GM15510 (cell line): ENCODE data around the gene RIMBP2.

Experiments used
- POLR2A ChIP-seq: IDR thresholded peaks from 3 replicates; pipeline ENCODE4 v1.6.1; 2011; ENCODE audit warnings: borderline replicate concordance; ENCODE audit not compliant: insufficient read length; ENCODE audit errors: extremely low read depth

Gene RIMBP2

DNA sequence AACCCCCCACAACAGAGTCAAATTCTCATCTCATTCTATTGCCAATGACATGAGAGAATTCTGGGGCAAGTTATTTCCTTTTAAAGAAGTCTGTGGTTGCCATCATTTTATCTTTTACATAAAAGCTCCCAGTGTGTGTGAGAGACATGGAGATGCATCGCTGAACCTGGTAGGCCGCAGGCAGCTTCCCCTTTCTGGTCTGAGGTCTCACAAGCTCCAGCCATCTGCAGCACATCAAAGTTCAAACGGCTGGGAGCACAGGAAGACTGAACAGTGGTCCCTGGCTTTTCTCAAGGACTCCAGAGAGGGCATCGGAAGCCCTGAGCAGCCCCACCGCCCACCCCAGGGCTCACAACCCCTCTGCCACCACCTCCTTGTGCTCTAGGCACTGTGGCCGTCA, 141.7 kb downstream of the RIMBP2 start:
- TF ChIP-seq POLR2A: no peak

DNA sequence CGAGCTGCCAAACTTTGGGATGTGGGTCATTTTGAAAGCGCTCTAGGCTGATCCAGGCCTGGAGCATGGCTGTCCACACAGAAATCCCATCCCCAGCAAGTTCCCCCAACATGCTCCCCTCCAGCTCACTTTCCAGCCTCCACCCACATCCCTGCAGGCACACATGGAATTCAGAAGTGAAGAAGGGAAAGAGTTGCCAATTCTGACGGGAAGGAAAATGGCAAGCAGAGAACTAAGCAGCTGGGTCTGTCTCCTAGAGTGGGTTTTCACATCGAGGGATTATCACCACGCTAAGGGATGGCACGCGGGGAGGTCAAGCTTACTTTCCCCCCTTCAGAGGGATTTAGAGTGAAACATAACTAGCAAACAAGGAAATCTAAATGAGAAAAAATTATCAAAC, 142.3 kb downstream of the RIMBP2 start:
- no peak for TF ChIP-seq POLR2A

GRCh38 chr12:130573235-130573634, 142.9 kb downstream of the RIMBP2 start:
- TF ChIP-seq POLR2A: no peak

GRCh38 chr12:130572553-130572952, 143.5 kb downstream of the RIMBP2 start:
- TF ChIP-seq POLR2A: no peak

GRCh38 chr12:130571734-130572133, 144.4 kb downstream of the RIMBP2 start:
- TF ChIP-seq POLR2A: no peak

- TF ChIP-seq POLR2A: no peak
Measured at GRCh38 chr12:130571089-130571488, 145.0 kb downstream of the RIMBP2 start.

DNA sequence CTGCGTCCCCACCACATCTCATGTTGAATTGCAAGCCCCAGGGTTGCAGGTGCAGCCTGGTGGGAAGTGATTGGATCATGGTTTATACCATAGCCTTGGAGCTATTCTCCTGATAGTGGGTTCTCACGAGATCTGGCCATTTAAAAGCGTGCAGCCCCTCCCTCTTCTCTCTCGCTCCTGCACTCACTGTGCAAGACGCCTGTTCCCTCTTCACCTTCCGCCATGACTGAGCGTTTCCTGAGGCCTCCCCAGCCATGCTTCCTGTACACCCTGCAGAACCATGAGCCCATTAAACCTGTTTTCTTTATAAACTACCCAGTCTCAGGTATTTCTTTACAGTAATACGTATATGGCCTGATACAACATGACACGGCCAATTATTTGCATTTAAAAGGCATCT, 146.6 kb downstream of the RIMBP2 start:
- TF ChIP-seq POLR2A: no peak

DNA sequence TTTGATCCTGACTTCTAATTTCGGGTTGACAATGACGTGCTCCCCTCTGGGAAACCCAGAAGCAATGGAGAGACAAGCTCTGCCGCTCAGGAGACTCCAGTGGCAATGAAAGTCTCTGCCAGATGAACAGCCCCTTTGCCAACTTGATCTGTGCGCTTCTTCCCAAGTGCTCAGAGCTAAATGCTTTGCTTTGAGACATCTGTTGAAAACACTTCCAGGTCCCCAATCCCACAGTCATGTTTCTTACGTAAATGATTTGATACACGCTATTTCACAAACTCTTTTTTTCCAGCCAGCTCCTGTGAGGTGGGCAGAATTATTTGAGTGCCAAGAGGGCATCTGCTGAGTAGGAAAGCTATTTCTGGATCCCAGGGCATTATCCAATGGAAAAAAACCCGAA, 147.6 kb downstream of the RIMBP2 start:
- TF ChIP-seq POLR2A: no peak

DNA sequence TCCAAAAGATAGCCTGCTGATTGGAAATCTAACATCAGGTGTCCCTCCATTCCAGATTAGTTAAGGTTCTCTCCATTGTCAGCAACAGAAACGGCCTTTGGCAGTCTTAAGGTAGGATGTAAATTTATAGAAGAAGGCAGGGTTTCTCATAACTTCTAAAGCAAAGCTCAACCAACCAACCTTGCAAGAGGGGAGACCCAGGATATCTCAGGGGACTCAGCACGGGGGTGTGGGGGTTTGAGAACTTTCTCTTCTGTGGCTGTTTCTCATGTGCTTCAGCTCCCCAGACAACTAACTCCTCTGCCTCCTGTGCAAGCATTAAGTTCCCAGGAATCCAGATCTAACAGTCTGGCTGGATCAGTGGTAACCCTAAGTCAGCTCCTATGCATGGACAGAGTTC, 148.1 kb downstream of the RIMBP2 start:
- no peak for TF ChIP-seq POLR2A

DNA sequence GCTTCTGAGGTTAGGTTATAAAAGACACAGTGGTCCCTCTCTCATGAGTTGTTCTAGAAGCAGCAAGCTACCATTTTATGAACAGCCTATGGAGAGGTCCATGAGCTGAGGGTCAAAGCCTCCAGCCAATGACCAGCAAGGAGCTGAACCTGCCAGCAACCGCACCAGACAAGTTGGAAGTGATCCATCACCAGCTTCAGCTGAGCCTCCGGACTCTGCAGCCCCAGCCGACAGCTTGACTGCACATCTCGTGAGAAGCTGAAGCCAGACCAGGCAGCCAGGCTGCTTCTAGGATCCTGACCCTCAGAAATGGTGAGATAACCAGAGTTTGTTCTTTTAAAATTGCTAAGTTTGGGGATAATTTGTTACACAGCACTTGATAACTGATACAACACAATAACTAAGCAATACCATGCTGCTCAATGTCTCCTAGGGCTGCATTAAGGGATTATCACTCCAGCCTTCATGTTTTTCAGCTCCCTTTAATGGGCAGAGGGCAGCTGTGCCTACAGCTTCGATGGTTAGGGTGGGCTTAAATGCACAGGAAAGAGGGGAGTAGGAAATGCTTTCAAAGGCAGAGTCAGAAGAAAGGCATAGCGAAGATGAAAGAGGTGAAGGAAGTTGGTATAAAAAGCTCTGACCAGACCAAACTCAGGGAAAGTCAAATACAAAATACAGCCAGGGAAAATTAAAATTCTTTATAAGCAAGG, 149.5 kb downstream of the RIMBP2 start:
- no peak for TF ChIP-seq POLR2A

- TF ChIP-seq POLR2A: no peak
Measured at GRCh38 chr12:130565189-130565588, 150.9 kb downstream of the RIMBP2 start.

DNA sequence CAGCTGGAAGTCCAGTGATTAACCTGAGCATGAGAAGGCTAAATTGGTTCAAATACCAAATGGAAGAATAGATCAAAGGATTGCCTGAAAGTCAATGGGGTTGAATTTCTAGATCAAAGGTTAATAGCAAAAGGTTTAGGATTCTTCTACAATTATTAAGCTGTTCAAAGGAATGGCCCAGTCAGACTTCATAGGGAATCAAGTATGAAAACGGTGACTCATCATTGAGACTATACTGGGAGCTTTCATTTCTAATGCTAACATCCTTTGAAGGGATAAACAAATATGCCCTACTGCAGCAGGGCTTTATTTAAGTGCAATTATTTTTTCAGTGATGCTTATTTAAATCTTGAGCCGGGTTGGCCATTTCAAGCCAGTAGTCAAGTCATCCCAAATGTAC, 152.8 kb downstream of the RIMBP2 start:
- no peak for TF ChIP-seq POLR2A

- TF ChIP-seq POLR2A: no peak
Measured at GRCh38 chr12:130562716-130563115, 153.4 kb downstream of the RIMBP2 start.

DNA sequence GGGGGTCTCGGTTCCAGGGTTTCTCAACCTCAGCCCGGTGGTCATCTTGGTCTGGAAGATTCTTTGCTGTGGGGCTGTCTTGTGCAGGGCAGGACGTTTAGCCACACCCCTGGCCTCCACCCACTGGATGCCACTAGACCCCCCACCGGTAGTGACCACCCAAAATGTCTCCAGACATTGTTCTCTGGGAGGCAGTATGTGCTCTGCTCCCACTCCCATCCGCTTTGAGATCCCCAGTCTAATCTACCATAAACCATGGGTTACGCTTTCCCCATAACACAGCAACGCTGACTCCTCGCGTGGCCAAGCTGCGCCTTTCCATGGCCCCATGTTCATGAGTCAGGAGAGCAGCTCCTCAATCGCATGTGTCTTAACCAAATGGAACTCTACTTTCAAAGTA, 155.8 kb downstream of the RIMBP2 start:
- no peak for TF ChIP-seq POLR2A

DNA sequence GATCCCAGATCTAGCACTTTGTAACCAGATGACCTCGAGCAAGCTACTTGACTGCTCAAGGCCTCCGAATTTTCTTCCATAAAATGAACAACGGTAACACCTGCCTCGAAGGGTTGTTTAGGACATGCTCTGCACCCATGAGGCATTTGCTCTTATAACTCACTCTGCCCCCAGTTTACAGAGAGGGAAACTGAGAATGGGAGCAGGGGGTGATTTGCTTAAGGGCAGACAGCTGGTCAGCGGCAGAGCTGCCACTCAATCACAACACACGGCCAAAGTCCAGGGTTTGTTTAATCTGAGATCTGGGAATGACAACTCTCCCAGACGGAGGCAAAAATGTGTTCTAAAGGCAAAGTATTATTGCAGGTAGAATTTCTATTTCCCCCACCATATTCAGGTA, 156.3 kb downstream of the RIMBP2 start:
- TF ChIP-seq POLR2A: no peak

GRCh38 chr12:130557886-130558765, 158.0 kb downstream of the RIMBP2 start:
- no peak for TF ChIP-seq POLR2A

- TF ChIP-seq POLR2A: no peak
Measured at GRCh38 chr12:130557201-130557600, 158.9 kb downstream of the RIMBP2 start.

- no peak for TF ChIP-seq POLR2A
Measured at GRCh38 chr12:130556486-130557055, 159.5 kb downstream of the RIMBP2 start.
